GM19372 (cell line): Measurements from ENCODE around the gene CNPY1.

Source experiments
- ATAC-seq: cut with Tn5 transposase; IDR thresholded peaks from one replicate; pipeline ENCODE4 v1.9.1; 2021; ENCODE audit warnings: mild to moderate bottlenecking, low read depth, moderate library complexity; ENCODE audit not compliant: unreplicated experiment

Gene CNPY1

GRCh38 chr7:155470686-155471638, 75.4 kb downstream of the CNPY1 start:
- ATAC-seq: no peak

GRCh38 chr7:155470186-155470487, 76.2 kb downstream of the CNPY1 start:
- no peak for ATAC-seq

GRCh38 chr7:155469311-155470185, 76.8 kb downstream of the CNPY1 start:
- no peak for ATAC-seq

- no peak for ATAC-seq
Observed at GRCh38 chr7:155468785-155469148, 77.6 kb downstream of the CNPY1 start.

- no peak for ATAC-seq
Observed at GRCh38 chr7:155467846-155468784, 78.2 kb downstream of the CNPY1 start.

GRCh38 chr7:155466814-155467733, 79.3 kb downstream of the CNPY1 start:
- ATAC-seq: no peak

GRCh38 chr7:155466142-155466813, 80.1 kb downstream of the CNPY1 start:
- no peak for ATAC-seq

GRCh38 chr7:155465761-155466141, 80.6 kb downstream of the CNPY1 start:
- no peak for ATAC-seq

GRCh38 chr7:155464948-155465739, 81.2 kb downstream of the CNPY1 start:
- ATAC-seq: no peak

- no peak for ATAC-seq
Observed at GRCh38 chr7:155464183-155464582, 82.2 kb downstream of the CNPY1 start.

GRCh38 chr7:155463114-155463811, 83.1 kb downstream of the CNPY1 start:
- ATAC-seq: no peak

- no peak for ATAC-seq
Observed at GRCh38 chr7:155462163-155462735, 84.1 kb downstream of the CNPY1 start.

- no peak for ATAC-seq
Observed at GRCh38 chr7:155461631-155462030, 84.7 kb downstream of the CNPY1 start.

- ATAC-seq: no peak
Observed at GRCh38 chr7:155460926-155461613, 85.3 kb downstream of the CNPY1 start.

- no peak for ATAC-seq
Observed at GRCh38 chr7:155459700-155460461, 86.5 kb downstream of the CNPY1 start.
